Activated CD4-positive, alpha-beta memory T cell treated with anti-CD3 and anti-CD28 coated beads for 36 hours (primary cell): ENCODE results near the gene TMEM208. TPM values are rescaled to one million over a fixed set of nuclear protein-coding genes. Genes with fewer than 3 reads are reported as not detected.

Experiments
- CTCF ChIA-PET: fragments of 350-600 bp; sonication (Branson Sonifier 250); formaldehyde crosslinking; loops from one replicate; lab custom pipeline; 2021; ENCODE audit warnings: antibody characterized with exemption, inconsistent platforms; lab: Charles Lee
- POLR2A ChIA-PET: fragments of 350-600 bp; sonication (Branson Sonifier 250); formaldehyde crosslinking; loops from one replicate; lab custom pipeline; 2021; ENCODE audit warnings: antibody characterized with exemption; lab: Charles Lee
- DNase-seq: peaks from one replicate; pipeline ENCODE4 v3.0.0-alpha.2; 2020
- H3K27ac Mint-ChIP-seq: one replicate; pipeline ENCODE4 v1.8.0; 2021; ENCODE audit warnings: mixed read lengths
- H3K27me3 Mint-ChIP-seq: one replicate; pipeline ENCODE4 v1.8.0; 2021; ENCODE audit warnings: mixed read lengths
- H3K36me3 Mint-ChIP-seq: one replicate; pipeline ENCODE4 v1.8.0; 2021; ENCODE audit warnings: mixed read lengths
- H3K4me1 Mint-ChIP-seq: one replicate; pipeline ENCODE4 v1.8.0; 2021; ENCODE audit warnings: low read depth, mixed read lengths
- H3K4me3 Mint-ChIP-seq: one replicate; pipeline ENCODE4 v1.8.0; 2021; ENCODE audit warnings: mild to moderate bottlenecking, mixed read lengths
- H3K9me3 Mint-ChIP-seq: one replicate; pipeline ENCODE4 v1.8.0; 2021; ENCODE audit warnings: mixed read lengths
- intact Hi-C: fragments of 100-400 bp; cut with micrococcal nuclease; formaldehyde crosslinking; loops from one replicate; pipeline ENCODE4 v1.15.1; 2023
- total RNA-seq, 2 experiments: library from RNA; stranded (reverse); gene quantifications; one replicate each; pipeline ENCODE4 v1.2.3, GENCODE V29; 2021

TMEM208 gene
- total RNA-seq, 2 experiments from 2014 or later, result 36.7 to 39.3 TPM

- ChIA-PET CTCF (no interaction called here), POLR2A (interaction anchor here (0.6 kb wide), 1 partner anchor 549 kb away, joined by 3 read pairs; no protein-coding TSS in a partner anchor)
- Mint-ChIP-seq H3K36me3 (no peaks in the 10 kb centered on the region), H3K27me3 (no peaks in the 10 kb centered on the region), H3K27ac (no peak overlapping the region), H3K4me3 (no peak overlapping the region), H3K4me1 (no peaks in the 10 kb centered on the region), H3K9me3 (no peaks in the 10 kb centered on the region)
- intact Hi-C loops, result no loop called here
- DNase-seq, result no peak
Measured at GRCh38 chr16:67211674-67212073, 15.3 kb upstream of the TMEM208 start.

- Mint-ChIP-seq H3K4me1 (no peaks in the 10 kb centered on the region), H3K36me3 (no peaks in the 10 kb centered on the region), H3K27me3 (no peaks in the 10 kb centered on the region), H3K4me3 (no peak overlapping the region), H3K27ac (no peak overlapping the region), H3K9me3 (no peaks in the 10 kb centered on the region)
- no peak for DNase-seq
- ChIA-PET POLR2A (no interaction called here), CTCF (no interaction called here)
- intact Hi-C loops, result no loop called here
Measured at GRCh38 chr16:67212766-67213165, 14.2 kb upstream of the TMEM208 start.

GRCh38 chr16:67213197-67214019 lies 13.5 kb upstream of the TMEM208 start:
- no peaks in the 10 kb centered on the region for H3K9me3 Mint-ChIP-seq
- H3K27me3 Mint-ChIP-seq, result no peaks in the 10 kb centered on the region
- ChIA-PET CTCF (no interaction called here), POLR2A (no interaction called here)
- no peak overlapping the region for H3K27ac Mint-ChIP-seq
- intact Hi-C loops, result no loop called here
- no peak for DNase-seq
- H3K36me3 Mint-ChIP-seq, result no peaks in the 10 kb centered on the region
- H3K4me3 Mint-ChIP-seq, result no peak overlapping the region
- no peaks in the 10 kb centered on the region for H3K4me1 Mint-ChIP-seq

- POLR2A ChIA-PET, result no interaction called here
- H3K4me3 Mint-ChIP-seq, result no peak overlapping the region
- CTCF ChIA-PET, result no interaction called here
Measured at GRCh38 chr16:67215706-67216105, 11.2 kb upstream of the TMEM208 start.

GRCh38 chr16:67216612-67217490 lies 10.1 kb upstream of the TMEM208 start:
- intact Hi-C loops, result no loop called here
- no peaks in the 10 kb centered on the region for H3K4me1 Mint-ChIP-seq
- H3K36me3 Mint-ChIP-seq, result no peaks in the 10 kb centered on the region
- no peak for DNase-seq
- no peaks in the 10 kb centered on the region for H3K9me3 Mint-ChIP-seq
- H3K27me3 Mint-ChIP-seq, result no peaks in the 10 kb centered on the region
- POLR2A ChIA-PET, result no interaction called here
- H3K4me3 Mint-ChIP-seq, result no peak overlapping the region
- no peak overlapping the region for H3K27ac Mint-ChIP-seq
- CTCF ChIA-PET, result interaction anchor here (1.4 kb wide), 1 partner anchor 10 kb away, joined by 6 read pairs; the partner anchor contains the start of gene TMEM208

More at GRCh38 chr16:67215706-67216105, 11.2 kb upstream of the TMEM208 start:
- intact Hi-C loops, result no loop called here
- Mint-ChIP-seq H3K9me3 (no peaks in the 10 kb centered on the region), H3K36me3 (no peaks in the 10 kb centered on the region), H3K4me1 (no peaks in the 10 kb centered on the region), H3K27ac (no peak overlapping the region), H3K27me3 (no peaks in the 10 kb centered on the region)
- no peak for DNase-seq

- peaks cover 48% of the 10 kb centered on the region for H3K4me1 Mint-ChIP-seq
- ChIA-PET CTCF (interaction anchor here (1.6 kb wide), 1 partner anchor 26 kb away, joined by 7 read pairs; no protein-coding TSS in a partner anchor), POLR2A (interaction anchor here (0.9 to 1.0 kb wide), 2 partner anchors 9 to 20 kb away, joined by 3 read pairs; no protein-coding TSS in a partner anchor)
- H3K4me3 Mint-ChIP-seq, result no peak overlapping the region
- no peak for DNase-seq
- H3K27me3 Mint-ChIP-seq, result no peaks in the 10 kb centered on the region
- no peaks in the 10 kb centered on the region for H3K9me3 Mint-ChIP-seq
- H3K36me3 Mint-ChIP-seq, result peaks cover 11% of the 10 kb centered on the region
- intact Hi-C loops, result no loop called here
- H3K27ac Mint-ChIP-seq, result peak overlapping the region; percentile 34
Measured at GRCh38 chr16:67223992-67224391, 2.9 kb upstream of the TMEM208 start.

GRCh38 chr16:67226295-67226803 lies 581 bp upstream of the TMEM208 start:
- intact Hi-C loops, result no loop called here
- H3K9me3 Mint-ChIP-seq, result no peaks in the 10 kb centered on the region
- H3K4me1 Mint-ChIP-seq, result peaks cover 48% of the 10 kb centered on the region
- no peaks in the 10 kb centered on the region for H3K27me3 Mint-ChIP-seq
- peak overlapping the region; percentile 98 for H3K4me3 Mint-ChIP-seq
- peaks cover 23% of the 10 kb centered on the region for H3K36me3 Mint-ChIP-seq
- ChIA-PET CTCF (interaction anchor here (0.7 to 2.4 kb wide), 15 partner anchors 9 to 331 kb away, joined by 3 to 15 read pairs (median 4); partner anchors contain the start of genes E2F4, FHOD1 and TPPP3), POLR2A (interaction anchor here (1.2 to 3.0 kb wide), 5 partner anchors 10 to 41 kb away, joined by 4 to 37 read pairs (median 8); partner anchors contain the start of gene FHOD1)
- peak overlapping the region; percentile 95 for H3K27ac Mint-ChIP-seq
- DNase-seq, result no peak

- peaks cover 48% of the 10 kb centered on the region for H3K4me1 Mint-ChIP-seq
- H3K27me3 Mint-ChIP-seq, result no peaks in the 10 kb centered on the region
- intact Hi-C loops, result loop anchor here (1.0 kb wide), 3 partner anchors 9 to 35 kb away; partner anchors contain the start of genes E2F4 and FHOD1
- POLR2A ChIA-PET, result interaction anchor here (1.2 to 3.0 kb wide), 4 partner anchors 9 to 254 kb away, joined by 3 to 37 read pairs (median 6); partner anchors contain the start of genes ATP6V0D1 and FHOD1
- peaks cover 28% of the 10 kb centered on the region for H3K36me3 Mint-ChIP-seq
- no peaks in the 10 kb centered on the region for H3K9me3 Mint-ChIP-seq
- CTCF ChIA-PET, result interaction anchor here (1.0 to 2.6 kb wide), 13 partner anchors 9 to 332 kb away, joined by 3 to 15 read pairs (median 4); partner anchors contain the start of genes ATP6V0D1 and E2F4
- no peak for DNase-seq
- peak overlapping the region; percentile 95 for H3K27ac Mint-ChIP-seq
- H3K4me3 Mint-ChIP-seq, result peak overlapping the region; percentile 98
Measured at GRCh38 chr16:67227567-67227921, 614 bp downstream of the TMEM208 start.

GRCh38 chr16:67228034-67228785 lies 1.3 kb downstream of the TMEM208 start:
- DNase-seq, result no peak
- H3K27ac Mint-ChIP-seq, result peak overlapping the region; percentile 95
- H3K36me3 Mint-ChIP-seq, result peaks cover 30% of the 10 kb centered on the region
- intact Hi-C loops, result no loop called here
- H3K4me1 Mint-ChIP-seq, result peaks cover 44% of the 10 kb centered on the region
- peak overlapping the region; percentile 98 for H3K4me3 Mint-ChIP-seq
- ChIA-PET CTCF (interaction anchor here (1.4 to 2.6 kb wide), 7 partner anchors 8 to 253 kb away, joined by 3 to 15 read pairs (median 5); partner anchors contain the start of gene ATP6V0D1), POLR2A (interaction anchor here (0.6 to 3.0 kb wide), 3 partner anchors 17 to 693 kb away, joined by 3 to 37 read pairs (median 6); partner anchors contain the start of genes ATP6V0D1 and FHOD1)
- H3K9me3 Mint-ChIP-seq, result no peaks in the 10 kb centered on the region
- H3K27me3 Mint-ChIP-seq, result no peaks in the 10 kb centered on the region

GRCh38 chr16:67228905-67229304 lies 2.0 kb downstream of the TMEM208 start:
- intact Hi-C loops, result no loop called here
- CTCF ChIA-PET, result interaction anchor here (1.0 to 2.6 kb wide), 2 partner anchors 9 to 44 kb away, joined by 3 to 8 read pairs; no protein-coding TSS in a partner anchor
- Mint-ChIP-seq H3K4me1 (peaks cover 38% of the 10 kb centered on the region), H3K4me3 (peak overlapping the region; percentile 98), H3K36me3 (peaks cover 34% of the 10 kb centered on the region), H3K9me3 (no peaks in the 10 kb centered on the region), H3K27me3 (no peaks in the 10 kb centered on the region), H3K27ac (no peak overlapping the region)
- POLR2A ChIA-PET, result interaction anchor here (3.0 kb wide), 1 partner anchor 17 kb away, joined by 37 read pairs; the partner anchor contains the start of gene FHOD1
- no peak for DNase-seq
